CD4-positive, alpha-beta T cell treated with Interferon alpha-2 for 1 hour (primary cell): ENCODE measurements around the gene FRRS1.

Source experiments
- DNase-seq, 2 donors: peaks; one replicate each; pipeline ENCODE4 v3.0.0-alpha.2; 2020 to 2022

FRRS1 gene

GRCh38 chr1:99727575-99728185 lies 38.8 kb downstream of the FRRS1 start:
- no peak for DNase-seq

GRCh38 chr1:99726818-99727217 lies 39.6 kb downstream of the FRRS1 start:
- no peak for DNase-seq

- no peak for DNase-seq
Observed at GRCh38 chr1:99726407-99726806, 40.0 kb downstream of the FRRS1 start.

GRCh38 chr1:99725996-99726395 lies 40.4 kb downstream of the FRRS1 start:
- DNase-seq: no peak

- DNase-seq: no peak
Observed at GRCh38 chr1:99723251-99723650, 43.2 kb downstream of the FRRS1 start.

- no peak for DNase-seq
Observed at GRCh38 chr1:99717005-99717404, 49.4 kb downstream of the FRRS1 start.

- no peak for DNase-seq
Observed at GRCh38 chr1:99713006-99713405, 53.4 kb downstream of the FRRS1 start.

GRCh38 chr1:99710994-99711393 lies 55.4 kb downstream of the FRRS1 start:
- no peak for DNase-seq

- peak; percentile 35 to 62 for DNase-seq
Observed at GRCh38 chr1:99707535-99708142, 58.8 kb downstream of the FRRS1 start.

GRCh38 chr1:99705385-99705784 lies 61.0 kb downstream of the FRRS1 start:
- DNase-seq: no peak

GRCh38 chr1:99704356-99704816 lies 62.0 kb downstream of the FRRS1 start:
- no peak for DNase-seq

- DNase-seq: no peak
Observed at GRCh38 chr1:99702221-99702620, 64.2 kb downstream of the FRRS1 start.

- DNase-seq: no peak
Observed at GRCh38 chr1:99700020-99700419, 66.4 kb downstream of the FRRS1 start.

- no peak for DNase-seq
Observed at GRCh38 chr1:99697580-99697979, 68.9 kb downstream of the FRRS1 start.

GRCh38 chr1:99696616-99697015 lies 69.8 kb downstream of the FRRS1 start:
- no peak for DNase-seq

GRCh38 chr1:99691175-99691574 lies 75.3 kb downstream of the FRRS1 start:
- no peak for DNase-seq

- peak; percentile 12 to 36 for DNase-seq
Observed at GRCh38 chr1:99685516-99686180, 80.8 kb downstream of the FRRS1 start.

GRCh38 chr1:99682291-99682751 lies 84.1 kb downstream of the FRRS1 start:
- DNase-seq: no peak

- DNase-seq: no peak
Observed at GRCh38 chr1:99681583-99681982, 84.9 kb downstream of the FRRS1 start.

- no peak for DNase-seq
Observed at GRCh38 chr1:99680270-99680669, 86.2 kb downstream of the FRRS1 start.

- DNase-seq: no peak
Observed at GRCh38 chr1:99677416-99677815, 89.0 kb downstream of the FRRS1 start.

- no peak for DNase-seq
Observed at GRCh38 chr1:99676876-99677275, 89.6 kb downstream of the FRRS1 start.

GRCh38 chr1:99675994-99676393 lies 90.4 kb downstream of the FRRS1 start:
- DNase-seq: no peak

- DNase-seq: no peak
Observed at GRCh38 chr1:99675292-99675691, 91.1 kb downstream of the FRRS1 start.
